ENCODE measurements around the gene LPCAT3.

DNA sequence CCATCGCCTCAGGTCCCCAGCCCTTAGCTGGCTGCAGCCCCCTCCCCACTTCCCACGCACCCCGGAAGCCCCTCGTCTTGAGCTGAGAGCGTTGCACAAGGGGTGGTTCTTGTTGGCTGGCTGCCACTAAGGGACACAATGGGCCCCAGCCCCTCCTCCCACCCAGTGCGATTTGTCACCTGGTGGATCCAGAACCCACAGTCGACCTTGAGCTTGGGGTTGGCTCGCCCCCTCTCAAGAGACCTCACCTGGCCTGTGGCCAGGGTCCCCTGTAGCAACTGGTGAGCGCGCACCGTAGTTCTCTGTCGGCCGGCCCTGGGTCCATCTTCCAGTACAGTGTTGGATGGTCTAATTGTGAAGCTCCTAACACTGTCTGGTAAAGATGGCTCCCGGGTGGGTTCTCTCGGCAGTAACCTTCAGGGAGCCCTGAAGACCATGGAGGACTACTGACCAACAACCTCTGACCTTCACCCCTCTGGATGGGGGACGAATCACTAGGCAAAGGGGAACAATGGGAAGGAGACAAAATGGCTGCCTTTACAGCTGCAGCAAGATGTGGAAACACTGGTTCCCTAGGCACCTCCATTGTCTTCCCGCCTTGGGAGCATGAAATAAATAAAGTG, 54.4 kb downstream of the LPCAT3 start:
- no peak for TF ChIP-seq POLR2A (IDR thresholded peaks at IDR 0.05; ENCODE audit: low read length)
- TF ChIP-seq GATA1 (IDR thresholded peaks at IDR 0.05; ENCODE audit: low read depth, low read length) = no peak
